Gastroesophageal sphincter (tissue), 2 donors: ENCODE results near the gene CYTH1.

ENCODE experiments used
- EP300 ChIP-seq: sonication (generic); formaldehyde crosslinking; IDR thresholded peaks from one replicate; pipeline ENCODE4 v1.6.1; 2017; ENCODE audit warnings: antibody characterized with exemption, mild to moderate bottlenecking
- POLR2A ChIP-seq, 2 donors: fragments of 450-650 bp; IDR thresholded peaks; one replicate each; pipeline ENCODE4 v1.6.1; 2017; ENCODE audit warnings: antibody characterized with exemption in 2 of 2, mild to moderate bottlenecking in 2 of 2, moderate library complexity in 1 of 2
- POLR2AphosphoS5 ChIP-seq: sonication (generic); formaldehyde crosslinking; IDR thresholded peaks from one replicate; pipeline ENCODE4 v1.6.1; 2017; ENCODE audit warnings: antibody characterized with exemption

GRCh38 chr17:78655251-78655940 is 126.7 kb downstream of the CYTH1 start:
- TF ChIP-seq POLR2A (IDR thresholded peaks at IDR 0.05) (no peak), EP300 (no peak), POLR2AphosphoS5 (no peak)
